MM.1S (cell line): ENCODE data around the gene HBE1.
"Not testable (repeated sequence)": the region's sequence is repeated elsewhere in the genome, so short reads cannot be mapped to it uniquely, and the experiment has no call there.

Source experiments
- DNase-seq: peaks from one replicate; pipeline ENCODE4 v3.0.0-alpha.2; 2015
- H2AFZ ChIP-seq: fragments of 300-600 bp; sonication (generic); 2 replicates; pipeline ENCODE4 v1.6.0; 2016; ENCODE audit warnings: antibody characterized with exemption, low read length
- H3F3A ChIP-seq: fragments of 300-600 bp; sonication (generic); 2 replicates; pipeline ENCODE4 v1.6.1; 2016; ENCODE audit warnings: mild to moderate bottlenecking, antibody characterized with exemption, low read length, moderate library complexity, mixed read lengths; ENCODE audit not compliant: insufficient read depth
- H3K27ac ChIP-seq: fragments of 300-600 bp; sonication (generic); 2 replicates; pipeline ENCODE4 v1.5.1; 2016; ENCODE audit warnings: mild to moderate bottlenecking, low read length
- H3K27me3 ChIP-seq: fragments of 300-600 bp; sonication (generic); replicated peaks from 2 replicates; pipeline ENCODE4 v1.6.0; 2016; ENCODE audit warnings: low read length; ENCODE audit not compliant: insufficient read depth
- H3K36me3 ChIP-seq: fragments of 300-600 bp; sonication (generic); replicated peaks from 2 replicates; pipeline ENCODE4 v1.6.1; 2016; ENCODE audit warnings: mild to moderate bottlenecking, low read length, mixed read lengths; ENCODE audit not compliant: insufficient read depth
- H3K4me1 ChIP-seq: fragments of 300-600 bp; sonication (generic); 2 replicates; pipeline ENCODE4 v1.6.1; 2016; ENCODE audit warnings: low read length, mixed read lengths
- H3K4me2 ChIP-seq: fragments of 300-600 bp; sonication (generic); 2 replicates; pipeline ENCODE4 v1.6.0; 2016; ENCODE audit warnings: low read depth, low read length
- H3K4me3 ChIP-seq: fragments of 300-600 bp; sonication (generic); 2 replicates; pipeline ENCODE4 v1.5.1; 2016; ENCODE audit warnings: low read length, mixed read lengths
- H3K79me2 ChIP-seq: fragments of 300-600 bp; sonication (generic); 2 replicates; pipeline ENCODE4 v1.6.1; 2016; ENCODE audit warnings: mixed run types, low read length, mixed read lengths
- H3K9ac ChIP-seq: fragments of 300-600 bp; sonication (generic); 2 replicates; pipeline ENCODE4 v1.6.1; 2016; ENCODE audit warnings: low read length, mixed read lengths
- H3K9me2 ChIP-seq: fragments of 300-600 bp; sonication (generic); replicated peaks from 2 replicates; pipeline ENCODE4 v1.6.1; 2016; ENCODE audit warnings: mild to moderate bottlenecking, low read length, mixed read lengths; ENCODE audit not compliant: insufficient read depth
- H3K9me3 ChIP-seq: fragments of 300-600 bp; sonication (generic); replicated peaks from 2 replicates; pipeline ENCODE4 v1.6.1; 2016; ENCODE audit warnings: mild to moderate bottlenecking, low read length, mixed read lengths; ENCODE audit not compliant: insufficient read depth
- H4K20me1 ChIP-seq: fragments of 300-600 bp; sonication (generic); 2 replicates; pipeline ENCODE4 v1.6.1; 2016; ENCODE audit warnings: mild to moderate bottlenecking, low read length, moderate library complexity, mixed read lengths; ENCODE audit not compliant: insufficient read depth
- CTCF ChIP-seq: fragments of 300-600 bp; sonication (generic); IDR thresholded peaks from 2 replicates; pipeline ENCODE4 v1.5.1; 2016; ENCODE audit warnings: antibody characterized with exemption, low read length, mixed read lengths
- EZH2 ChIP-seq: fragments of 300-600 bp; sonication (generic); optimal IDR thresholded peaks from 2 replicates; pipeline ENCODE3; 2017; ENCODE audit warnings: low read depth, mild to moderate bottlenecking, antibody characterized with exemption, low read length, mixed read lengths
- EZH2phosphoT487 ChIP-seq: fragments of 300-600 bp; sonication (generic); IDR thresholded peaks from 2 replicates; pipeline ENCODE4 v1.6.1; 2018; ENCODE audit warnings: antibody characterized with exemption, low read length

Gene HBE1

GRCh38 chr11:5269715-5270147, at the start of gene HBE1:
HBE1 (minus strand) TSS chr11:5269945; CDS start chr11:5269890, 55 bp downstream.
- H3K9ac ChIP-seq = no peak within 1 kb of the TSS
- H3K36me3 ChIP-seq = no peaks in the 10 kb centered on the region

GRCh38 chr11:5317292-5317691, 47.5 kb upstream of the HBE1 start:
- Histone ChIP-seq H3K4me1 (peaks cover under 1% of the 10 kb centered on the region), H2AFZ (no peak overlapping the region), H3K9me3 (no peaks in the 10 kb centered on the region)

More at GRCh38 chr11:5269715-5270147, at the start of gene HBE1:
- Histone ChIP-seq H3K4me1 (no peaks in the 10 kb centered on the region), H3K9me3 (no peaks in the 10 kb centered on the region), H3K4me3 (no peak within 1 kb of the TSS), H3F3A (no peaks in the 10 kb centered on the region), H4K20me1 (no peaks in the 10 kb centered on the region), H3K4me2 (no peak within 1 kb of the TSS), H3K27ac (no peak within 1 kb of the TSS), H3K27me3 (no peaks in the 10 kb centered on the region), H2AFZ (no peak within 1 kb of the TSS), H3K79me2 (no peaks in the 10 kb centered on the region), H3K9me2 (no peaks in the 10 kb centered on the region)
- DNase-seq = no peak
- TF ChIP-seq CTCF (no peak), EZH2phosphoT487 (no peak), EZH2 (no peak)

GRCh38 chr11:5313326-5314023, 43.7 kb upstream of the HBE1 start:
- H3K9me2 ChIP-seq, H3K27me3 ChIP-seq, H3K4me1 ChIP-seq, H3K4me3 ChIP-seq, H3K36me3 ChIP-seq, DNase-seq, H3K79me2 ChIP-seq, H3K9me3 ChIP-seq, H3K9ac ChIP-seq, H3K27ac ChIP-seq, H3K4me2 ChIP-seq, H4K20me1 ChIP-seq, H3F3A ChIP-seq, H2AFZ ChIP-seq: not testable (repeated sequence)

More at GRCh38 chr11:5317292-5317691, 47.5 kb upstream of the HBE1 start:
- no peaks in the 10 kb centered on the region for H4K20me1 ChIP-seq
- no peak for TF ChIP-seq CTCF
- TF ChIP-seq EZH2 = no peak
- no peak for TF ChIP-seq EZH2phosphoT487
- no peaks in the 10 kb centered on the region for H3F3A ChIP-seq
- H3K27ac ChIP-seq = no peak overlapping the region
- no peak overlapping the region for H3K4me3 ChIP-seq
- H3K4me2 ChIP-seq = no peak overlapping the region
- no peaks in the 10 kb centered on the region for H3K79me2 ChIP-seq
- DNase-seq = no peak
- no peaks in the 10 kb centered on the region for H3K36me3 ChIP-seq
- H3K9me2 ChIP-seq = no peaks in the 10 kb centered on the region
- no peak overlapping the region for H3K9ac ChIP-seq
- no peaks in the 10 kb centered on the region for H3K27me3 ChIP-seq

GRCh38 chr11:5310423-5310822, 40.7 kb upstream of the HBE1 start:
- no peaks in the 10 kb centered on the region for H3F3A ChIP-seq
- H3K36me3 ChIP-seq = no peaks in the 10 kb centered on the region
- H3K4me3 ChIP-seq = no peak overlapping the region
- no peak overlapping the region for H2AFZ ChIP-seq
- no peak overlapping the region for H3K4me2 ChIP-seq
- H3K9me2 ChIP-seq = no peaks in the 10 kb centered on the region
- no peaks in the 10 kb centered on the region for H3K79me2 ChIP-seq
- H3K27me3 ChIP-seq = no peaks in the 10 kb centered on the region
- H3K27ac ChIP-seq = no peak overlapping the region
- H4K20me1 ChIP-seq = no peaks in the 10 kb centered on the region
- no peak overlapping the region for H3K9ac ChIP-seq
- no peaks in the 10 kb centered on the region for H3K9me3 ChIP-seq
- no peaks in the 10 kb centered on the region for H3K4me1 ChIP-seq
- TF ChIP-seq CTCF (no peak), EZH2 (no peak), EZH2phosphoT487 (no peak)
- no peak for DNase-seq
